Mesothelial cell of epicardium (in vitro differentiated cells): ENCODE measurements around the gene KRTAP19-1. TPM values are rescaled to one million over a fixed set of nuclear protein-coding genes. Genes with fewer than 3 reads are reported as not detected.
"Not testable (repeated sequence)": the region's sequence is repeated elsewhere in the genome, so short reads cannot be mapped to it uniquely, and the experiment has no call there.

Experiments
- DNase-seq, 2 experiments: peaks; one replicate each; pipeline ENCODE4 v3.0.0; 2021; ENCODE audit warnings: low spot score in 2 of 2; ENCODE audit not compliant: unreplicated experiment in 2 of 2
- H3K27ac Mint-ChIP-seq: 2 replicates; pipeline ENCODE4 v1.8.0; 2021; ENCODE audit warnings: mixed read lengths
- H3K27me3 Mint-ChIP-seq: 2 replicates; pipeline ENCODE4 v1.8.0; 2021; ENCODE audit warnings: low read depth, mixed read lengths
- H3K36me3 Mint-ChIP-seq: 2 replicates; pipeline ENCODE4 v1.8.0; 2021; ENCODE audit warnings: mixed read lengths
- H3K4me1 Mint-ChIP-seq: 2 replicates; pipeline ENCODE4 v1.8.0; 2021; ENCODE audit warnings: mixed read lengths
- H3K4me3 Mint-ChIP-seq: 2 replicates; pipeline ENCODE4 v1.8.0; 2021; ENCODE audit warnings: mild to moderate bottlenecking, moderate library complexity, mixed read lengths
- H3K9me3 Mint-ChIP-seq: 2 replicates; pipeline ENCODE4 v1.8.0; 2021; ENCODE audit warnings: mixed read lengths
- CTCF ChIP-seq: fragments of 200-600 bp; sonication (generic); IDR thresholded peaks from one replicate; pipeline ENCODE4 v1.5.0; 2021; ENCODE audit warnings: antibody characterized with exemption; ENCODE audit not compliant: unreplicated experiment
- total RNA-seq: library from RNA; stranded (reverse); gene quantifications from 3 replicates; pipeline ENCODE4 v1.2.1, GENCODE V29; 2021

Gene KRTAP19-1
- not detected in 3 replicates for total RNA-seq

GRCh38 chr21:30480145-30480544 is at the start of gene KRTAP19-1:
TSS of gene KRTAP19-1 (minus strand) at chr21:30480367. CDS start at chr21:30480317, 50 bp downstream.
- Mint-ChIP-seq H3K4me3 (no peak within 1 kb of the TSS), H3K9me3 (peaks cover 15% of the 10 kb centered on the region), H3K27me3 (no peaks in the 10 kb centered on the region), H3K36me3 (no peaks in the 10 kb centered on the region), H3K27ac (peak within 1 kb of the TSS; percentile 25), H3K4me1 (peaks cover 20% of the 10 kb centered on the region)
- no peak for DNase-seq
- no peak for TF ChIP-seq CTCF

DNA sequence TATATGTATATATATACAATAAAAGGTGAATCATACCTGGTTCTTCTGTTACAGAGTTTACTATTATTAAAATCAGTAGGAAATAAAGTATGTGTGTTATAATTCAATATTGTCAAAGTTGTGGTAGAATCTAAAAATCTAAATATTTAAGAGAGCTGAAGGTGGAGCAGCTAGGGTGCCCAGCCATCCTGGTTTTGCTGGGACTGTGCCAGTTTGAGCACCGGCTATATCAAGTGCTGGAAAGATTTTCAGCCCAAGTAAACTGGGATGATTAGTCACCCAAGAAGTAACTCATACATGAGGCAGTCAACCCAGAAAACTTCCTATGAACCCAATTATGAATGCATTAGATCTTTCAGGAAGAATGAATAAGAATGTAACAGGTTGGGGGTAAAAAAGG is 38.7 kb upstream of the KRTAP19-1 start:
- no peak overlapping the region for H3K27ac Mint-ChIP-seq
- H3K9me3 Mint-ChIP-seq, result peaks cover 31% of the 10 kb centered on the region
- H3K36me3 Mint-ChIP-seq, result no peaks in the 10 kb centered on the region
- H3K27me3 Mint-ChIP-seq, result no peaks in the 10 kb centered on the region
- no peak for TF ChIP-seq CTCF
- no peak for DNase-seq
- no peak overlapping the region for H3K4me3 Mint-ChIP-seq
- H3K4me1 Mint-ChIP-seq, result no peaks in the 10 kb centered on the region

DNA sequence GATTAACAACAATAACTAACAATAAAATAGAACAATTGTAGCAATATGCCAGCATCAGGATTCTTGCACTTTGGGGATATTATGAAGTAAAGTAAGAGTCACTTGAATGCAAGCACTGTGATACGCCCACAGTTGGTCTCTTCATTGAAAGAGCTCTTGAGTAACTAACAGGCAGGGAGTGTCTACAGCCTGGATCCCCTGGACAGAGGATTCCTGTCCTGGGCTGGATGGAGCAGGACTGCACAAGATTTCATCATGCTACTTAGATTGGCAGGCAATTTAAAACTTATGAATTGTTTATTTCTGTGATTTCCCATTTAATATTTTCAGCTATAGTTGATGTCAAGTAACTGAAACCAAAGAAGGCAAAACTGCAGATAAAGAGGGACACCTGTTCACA is 35.5 kb upstream of the KRTAP19-1 start:
- no peaks in the 10 kb centered on the region for H3K4me1 Mint-ChIP-seq
- no peak overlapping the region for H3K27ac Mint-ChIP-seq

GRCh38 chr21:30505621-30506205 is 25.5 kb upstream of the KRTAP19-1 start:
- not testable (repeated sequence) for H3K4me3 Mint-ChIP-seq, H3K36me3 Mint-ChIP-seq, H3K4me1 Mint-ChIP-seq, H3K27ac Mint-ChIP-seq, H3K27me3 Mint-ChIP-seq, DNase-seq
- H3K9me3 Mint-ChIP-seq, result peaks cover 11% of the 10 kb centered on the region
- TF ChIP-seq CTCF, result peak; percentile 53

More for the DNA sequence above, 35.5 kb upstream of the KRTAP19-1 start:
- DNase-seq, result no peak
- no peaks in the 10 kb centered on the region for H3K36me3 Mint-ChIP-seq
- TF ChIP-seq CTCF, result no peak
- no peaks in the 10 kb centered on the region for H3K27me3 Mint-ChIP-seq
- H3K4me3 Mint-ChIP-seq, result no peak overlapping the region
- H3K9me3 Mint-ChIP-seq, result peaks cover 31% of the 10 kb centered on the region

DNA sequence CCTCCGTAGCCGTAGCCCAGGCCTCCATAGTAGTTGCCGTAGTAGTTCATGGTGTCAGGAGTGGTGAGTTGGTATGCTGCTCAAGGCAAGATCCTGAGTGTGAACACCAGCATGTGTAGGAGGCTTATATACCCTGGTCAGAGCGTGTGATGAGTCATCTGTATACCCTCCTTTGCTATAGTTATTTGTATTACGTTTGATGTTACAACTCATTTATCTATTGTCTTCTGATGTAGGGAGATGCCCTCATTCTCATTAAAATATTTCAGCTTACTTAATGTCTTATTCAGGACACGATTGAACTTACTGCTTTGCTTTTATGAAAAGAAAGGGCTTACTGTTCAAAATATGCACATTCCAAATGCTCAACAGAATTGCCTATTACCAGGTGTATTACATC is 21.9 kb upstream of the KRTAP19-1 start, which contains the start of gene KRTAP19-5:
TSS of gene KRTAP19-5 (minus strand) at position 101 of the 400 bp plus-strand sequence. CDS start at position 50, 51 bp downstream.
- DNase-seq, result no peak
- H3K27me3 Mint-ChIP-seq, result no peaks in the 10 kb centered on the region
- no peak within 1 kb of the TSS for H3K4me3 Mint-ChIP-seq
- H3K4me1 Mint-ChIP-seq, result no peaks in the 10 kb centered on the region
- H3K36me3 Mint-ChIP-seq, result no peaks in the 10 kb centered on the region
- TF ChIP-seq CTCF, result no peak
- H3K27ac Mint-ChIP-seq, result no peak within 1 kb of the TSS
- peaks cover 2% of the 10 kb centered on the region for H3K9me3 Mint-ChIP-seq
